HAP-1 (cell line): ENCODE measurements around the gene NPIPA3.
"Not testable (repeated sequence)": the region's sequence is repeated elsewhere in the genome, so short reads cannot be mapped to it uniquely, and the experiment has no call there.

Experiments
- DNase-seq, 2 experiments: peaks; one replicate each; pipeline ENCODE4 v3.0.0-alpha.2; 2016 to 2020; ENCODE audit warnings: low spot score in 2 of 2
- H3K27me3 ChIP-seq: fragments of 250-450 bp; sonication (Bioruptor Pico); 2 replicates; pipeline ENCODE4 v1.5.1; 2020; ENCODE audit warnings: low read depth, mild to moderate bottlenecking, moderate library complexity
- H3K36me3 ChIP-seq: fragments of 250-450 bp; sonication (Bioruptor Pico); replicated peaks from 2 replicates; pipeline ENCODE4 v1.5.1; 2020; ENCODE audit warnings: mild to moderate bottlenecking
- H3K4me1 ChIP-seq: fragments of 250-450 bp; sonication (Bioruptor Pico); 2 replicates; pipeline ENCODE4 v1.5.1; 2020; ENCODE audit warnings: mild to moderate bottlenecking
- H3K4me3 ChIP-seq: fragments of 250-450 bp; sonication (Bioruptor Pico); 2 replicates; pipeline ENCODE4 v1.5.1; 2020; ENCODE audit warnings: mild to moderate bottlenecking, moderate library complexity
- H3K9me3 ChIP-seq: fragments of 250-450 bp; sonication (Bioruptor Pico); 2 replicates; pipeline ENCODE4 v1.5.1; 2020; ENCODE audit warnings: mild to moderate bottlenecking, moderate library complexity
- in situ Hi-C: fragments of 300-500 bp; cut with MboI; formaldehyde crosslinking; loops from 3 replicates; pipeline ENCODE4 v1.14.3; 2020; ENCODE audit warnings: low sequenced_read_pairs, inconsistent platforms, mixed read lengths

NPIPA3 gene

DNA sequence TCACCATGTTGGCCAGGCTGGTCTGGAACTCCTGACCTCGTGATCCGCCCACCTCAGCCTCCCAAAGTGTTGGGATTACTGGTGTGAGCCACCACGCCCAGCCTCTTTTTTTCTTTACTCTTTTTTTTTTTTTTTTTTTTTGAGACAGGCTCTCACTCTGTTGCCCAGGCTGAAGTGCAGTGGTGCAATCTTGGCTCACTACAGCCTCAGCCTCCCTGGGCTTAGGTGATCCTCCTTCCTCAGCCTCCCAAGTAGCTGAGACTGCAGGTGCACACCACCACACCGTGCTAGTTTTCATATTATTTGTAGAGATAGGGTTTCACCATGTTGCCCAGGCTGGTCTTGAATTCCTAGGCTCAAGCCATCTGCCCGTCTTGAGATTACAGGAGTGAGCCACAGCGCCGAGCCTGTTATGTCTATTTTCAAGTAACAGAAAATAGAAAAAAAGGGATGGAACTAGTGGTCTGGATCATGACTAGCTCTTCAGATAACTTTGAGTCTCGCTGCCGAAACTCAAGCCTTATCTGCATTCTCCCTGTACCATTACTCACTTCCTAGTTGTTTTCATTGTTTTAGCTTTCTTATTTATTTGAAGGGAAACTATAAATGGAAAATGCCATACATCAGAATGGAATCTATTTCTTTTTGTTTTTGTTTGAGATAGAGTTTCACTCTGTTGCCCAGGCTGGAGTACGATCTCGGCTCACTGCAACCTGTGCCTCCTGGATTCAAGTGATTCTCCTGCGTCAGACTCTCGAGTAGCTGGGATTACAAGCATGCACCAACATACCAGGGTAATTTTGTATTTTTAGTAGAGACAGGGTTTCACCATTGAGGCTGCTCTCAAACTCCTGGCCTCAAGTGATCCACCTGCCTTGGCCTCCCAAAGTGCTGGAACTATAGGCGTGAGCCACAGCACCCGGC is 17.1 kb upstream of the NPIPA3 start:
- H3K27me3 ChIP-seq, H3K4me1 ChIP-seq, H3K4me3 ChIP-seq, H3K9me3 ChIP-seq, in situ Hi-C loops, H3K36me3 ChIP-seq, DNase-seq: not testable (repeated sequence)

DNA sequence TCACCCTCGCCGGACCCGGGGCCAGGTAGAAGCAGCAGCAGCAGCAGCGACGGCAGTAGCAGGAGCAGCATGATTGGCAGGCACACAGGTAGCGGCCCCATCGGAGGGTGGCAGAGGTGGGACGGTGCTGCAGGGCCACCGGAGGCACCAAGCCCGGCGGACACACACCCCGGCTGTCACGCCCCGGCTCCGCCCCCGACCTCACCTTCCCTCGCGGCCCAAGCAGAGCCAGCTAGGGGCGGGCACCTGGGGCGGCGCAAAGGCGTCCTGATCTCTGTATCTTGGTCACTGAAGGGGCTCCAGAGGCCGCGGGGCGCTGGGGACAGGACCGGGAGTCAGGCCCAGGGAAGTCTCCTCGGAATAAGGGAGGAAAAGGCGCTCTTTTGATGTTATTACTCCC is 9.1 kb upstream of the NPIPA3 start, which contains the start of gene PLA2G10:
Gene PLA2G10, minus strand, starts transcription at position 180 of the 400 bp plus-strand sequence. Its CDS starts 79 bp downstream, at position 101.
- in situ Hi-C loops, H3K27me3 ChIP-seq, H3K36me3 ChIP-seq, H3K4me3 ChIP-seq, H3K4me1 ChIP-seq, H3K9me3 ChIP-seq, DNase-seq: not testable (repeated sequence)

DNA sequence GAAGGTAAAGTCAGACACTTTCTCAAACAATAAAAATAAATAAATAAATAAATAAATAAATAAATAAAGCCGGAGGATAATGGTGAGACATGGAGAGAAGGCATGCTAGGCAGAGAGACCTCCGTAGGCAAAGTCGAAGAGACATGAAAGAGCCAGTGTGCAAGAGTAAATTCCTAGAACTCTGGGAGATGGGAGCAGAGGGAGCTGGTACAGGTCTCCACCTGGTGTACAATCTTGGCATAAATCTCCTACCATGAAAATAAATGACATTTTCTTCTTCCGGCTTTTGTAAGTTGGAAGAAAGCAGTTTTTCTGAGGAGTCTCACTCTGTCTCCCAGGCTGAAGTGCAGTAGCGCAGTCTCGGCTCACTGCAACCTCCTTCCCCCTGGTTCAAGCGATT is 1.4 kb upstream of the NPIPA3 start:
- DNase-seq, H3K9me3 ChIP-seq, H3K4me3 ChIP-seq, H3K27me3 ChIP-seq, H3K4me1 ChIP-seq, in situ Hi-C loops, H3K36me3 ChIP-seq: not testable (repeated sequence)

DNA sequence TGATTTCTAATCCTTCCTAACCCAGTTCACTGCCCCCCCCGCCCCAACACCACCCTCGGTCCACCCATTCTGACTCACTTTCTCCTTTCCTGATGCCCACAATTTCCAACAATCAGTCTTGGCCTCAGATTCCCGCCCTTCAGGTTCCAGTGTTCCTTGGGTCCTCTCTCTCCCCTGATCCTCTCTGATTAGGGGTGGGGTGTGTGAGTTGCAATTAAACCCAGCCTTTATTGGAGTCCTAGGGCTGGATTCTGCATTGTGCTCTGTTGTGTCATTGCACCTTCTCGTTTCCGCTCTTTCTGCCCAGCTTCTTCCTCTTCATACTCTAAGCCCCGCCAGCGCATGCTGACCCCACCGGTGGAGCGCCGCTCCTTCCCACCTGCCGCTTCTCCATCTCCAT is 539 bp upstream of the NPIPA3 start:
- in situ Hi-C loops, DNase-seq, H3K9me3 ChIP-seq, H3K36me3 ChIP-seq, H3K27me3 ChIP-seq, H3K4me1 ChIP-seq, H3K4me3 ChIP-seq: not testable (repeated sequence)

DNA sequence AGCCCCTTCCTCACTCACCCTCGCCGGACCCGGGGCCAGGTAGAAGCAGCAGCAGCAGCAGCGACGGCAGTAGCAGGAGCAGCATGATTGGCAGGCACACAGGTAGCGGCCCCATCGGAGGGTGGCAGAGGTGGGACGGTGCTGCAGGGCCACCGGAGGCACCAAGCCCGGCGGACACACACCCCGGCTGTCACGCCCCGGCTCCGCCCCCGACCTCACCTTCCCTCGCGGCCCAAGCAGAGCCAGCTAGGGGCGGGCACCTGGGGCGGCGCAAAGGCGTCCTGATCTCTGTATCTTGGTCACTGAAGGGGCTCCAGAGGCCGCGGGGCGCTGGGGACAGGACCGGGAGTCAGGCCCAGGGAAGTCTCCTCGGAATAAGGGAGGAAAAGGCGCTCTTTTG is 30.0 kb downstream of the NPIPA3 start:
- in situ Hi-C loops, H3K4me3 ChIP-seq, DNase-seq, H3K36me3 ChIP-seq, H3K27me3 ChIP-seq, H3K9me3 ChIP-seq, H3K4me1 ChIP-seq: not testable (repeated sequence)

DNA sequence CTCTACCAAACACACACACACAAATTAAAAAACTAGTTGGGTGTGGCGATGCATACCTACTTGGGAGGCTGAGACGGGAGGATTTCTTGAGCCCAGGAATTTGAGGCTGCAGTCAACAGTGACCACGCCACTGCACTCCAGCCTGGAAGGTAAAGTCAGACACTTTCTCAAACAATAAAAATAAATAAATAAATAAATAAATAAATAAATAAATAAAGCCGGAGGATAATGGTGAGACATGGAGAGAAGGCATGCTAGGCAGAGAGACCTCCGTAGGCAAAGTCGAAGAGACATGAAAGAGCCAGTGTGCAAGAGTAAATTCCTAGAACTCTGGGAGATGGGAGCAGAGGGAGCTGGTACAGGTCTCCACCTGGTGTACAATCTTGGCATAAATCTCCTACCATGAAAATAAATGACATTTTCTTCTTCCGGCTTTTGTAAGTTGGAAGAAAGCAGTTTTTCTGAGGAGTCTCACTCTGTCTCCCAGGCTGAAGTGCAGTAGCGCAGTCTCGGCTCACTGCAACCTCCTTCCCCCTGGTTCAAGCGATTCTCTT is 37.7 kb downstream of the NPIPA3 start:
- DNase-seq, H3K36me3 ChIP-seq, H3K9me3 ChIP-seq, H3K27me3 ChIP-seq, H3K4me1 ChIP-seq, in situ Hi-C loops, H3K4me3 ChIP-seq: not testable (repeated sequence)

DNA sequence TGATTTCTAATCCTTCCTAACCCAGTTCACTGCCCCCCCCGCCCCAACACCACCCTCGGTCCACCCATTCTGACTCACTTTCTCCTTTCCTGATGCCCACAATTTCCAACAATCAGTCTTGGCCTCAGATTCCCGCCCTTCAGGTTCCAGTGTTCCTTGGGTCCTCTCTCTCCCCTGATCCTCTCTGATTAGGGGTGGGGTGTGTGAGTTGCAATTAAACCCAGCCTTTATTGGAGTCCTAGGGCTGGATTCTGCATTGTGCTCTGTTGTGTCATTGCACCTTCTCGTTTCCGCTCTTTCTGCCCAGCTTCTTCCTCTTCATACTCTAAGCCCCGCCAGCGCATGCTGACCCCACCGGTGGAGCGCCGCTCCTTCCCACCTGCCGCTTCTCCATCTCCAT is 38.6 kb downstream of the NPIPA3 start:
- H3K4me1 ChIP-seq, H3K27me3 ChIP-seq, H3K4me3 ChIP-seq, H3K36me3 ChIP-seq, in situ Hi-C loops, H3K9me3 ChIP-seq, DNase-seq: not testable (repeated sequence)

DNA sequence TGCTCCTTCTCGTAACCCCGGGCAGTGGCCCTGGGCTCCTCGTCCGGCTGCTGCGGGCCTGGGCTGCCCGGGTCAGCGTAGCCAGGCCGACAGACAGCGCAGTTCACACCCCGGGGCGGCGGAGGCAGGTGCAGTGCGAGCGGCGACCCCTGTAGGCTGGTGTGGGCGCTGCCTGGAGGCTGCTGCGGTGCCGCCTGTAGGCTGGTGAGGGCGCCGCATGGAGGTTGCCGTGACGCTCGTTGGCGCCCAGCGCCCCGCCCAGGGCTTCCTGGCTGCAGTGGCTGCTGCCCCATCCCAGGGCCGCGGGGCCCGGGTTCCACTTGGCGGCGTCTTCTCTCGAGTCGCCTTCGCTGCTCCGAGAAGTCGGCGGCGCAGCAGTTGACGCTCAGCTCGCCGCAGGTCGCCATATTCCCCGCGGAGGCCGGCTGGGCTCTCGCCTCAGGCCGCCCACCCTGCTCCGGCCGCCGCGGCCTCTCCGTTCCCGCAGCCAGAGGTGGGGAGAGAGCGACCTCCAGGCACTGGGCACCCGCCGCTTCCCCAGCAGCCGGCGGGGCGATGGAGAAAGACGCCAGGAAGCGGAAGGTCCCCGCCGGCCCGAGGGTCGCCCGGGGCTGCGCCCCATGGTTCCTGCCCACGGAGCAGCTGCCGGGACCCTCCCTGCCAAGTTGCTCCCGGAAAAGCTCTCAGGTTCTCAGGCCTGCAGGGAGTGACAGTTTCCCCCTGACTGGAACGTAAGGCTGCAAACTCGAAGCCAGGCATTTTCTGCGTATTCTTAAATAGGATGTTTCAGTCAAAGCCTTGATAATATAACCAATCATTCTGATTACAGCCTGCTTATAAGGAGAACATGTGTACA is 39.3 kb downstream of the NPIPA3 start, which contains the start of gene NPIPA2:
Gene NPIPA2, plus strand, starts transcription at position 261 of the 856 bp plus-strand sequence. CDS start 5,533 bp downstream, outside the sequence.
- H3K27me3 ChIP-seq, DNase-seq, H3K4me3 ChIP-seq, in situ Hi-C loops, H3K36me3 ChIP-seq, H3K4me1 ChIP-seq, H3K9me3 ChIP-seq: not testable (repeated sequence)

DNA sequence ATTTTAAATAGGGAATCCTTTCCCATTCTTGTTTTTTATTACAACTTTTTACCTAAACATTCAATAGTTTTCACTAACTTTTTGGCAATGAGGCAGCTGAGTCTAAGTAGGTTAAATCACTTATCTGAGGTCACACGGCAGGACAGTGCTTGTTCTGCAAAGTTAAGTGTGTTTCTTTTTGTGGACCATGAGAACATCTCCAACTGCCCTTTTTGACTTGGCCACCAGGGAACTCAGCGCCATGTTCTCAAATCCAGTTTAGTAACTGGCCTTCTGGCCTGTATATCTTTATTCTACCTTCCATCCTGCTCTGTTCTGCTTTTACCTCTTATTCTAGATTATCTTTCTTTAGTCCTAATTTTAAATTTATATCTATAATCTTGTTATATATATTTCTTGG is 70.4 kb downstream of the NPIPA3 start:
- H3K4me1 ChIP-seq, H3K9me3 ChIP-seq, DNase-seq, H3K27me3 ChIP-seq, H3K4me3 ChIP-seq, H3K36me3 ChIP-seq, in situ Hi-C loops: not testable (repeated sequence)

DNA sequence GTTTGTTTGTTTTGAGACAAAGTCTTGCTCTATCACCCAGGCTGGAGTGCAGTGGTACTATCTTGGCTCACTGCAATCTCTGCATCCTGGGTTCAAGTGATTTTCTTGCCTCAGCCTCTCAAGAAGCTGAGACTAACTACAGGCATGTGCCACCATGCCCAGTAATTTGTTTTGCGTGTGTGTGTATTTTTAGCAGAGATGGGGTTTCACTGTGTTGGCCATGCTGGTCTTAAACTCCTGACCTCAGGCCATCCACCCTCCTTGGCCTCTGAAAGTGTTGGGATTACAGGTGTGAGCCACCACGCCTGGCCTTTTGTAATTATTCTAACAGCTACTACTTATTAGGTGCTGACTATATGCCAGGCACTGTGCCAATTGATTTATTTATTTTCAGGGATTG is 72.4 kb downstream of the NPIPA3 start:
- H3K27me3 ChIP-seq, H3K9me3 ChIP-seq, H3K4me3 ChIP-seq, H3K36me3 ChIP-seq, in situ Hi-C loops, H3K4me1 ChIP-seq, DNase-seq: not testable (repeated sequence)
